ENCODE results near the gene OSGEP.

DNA sequence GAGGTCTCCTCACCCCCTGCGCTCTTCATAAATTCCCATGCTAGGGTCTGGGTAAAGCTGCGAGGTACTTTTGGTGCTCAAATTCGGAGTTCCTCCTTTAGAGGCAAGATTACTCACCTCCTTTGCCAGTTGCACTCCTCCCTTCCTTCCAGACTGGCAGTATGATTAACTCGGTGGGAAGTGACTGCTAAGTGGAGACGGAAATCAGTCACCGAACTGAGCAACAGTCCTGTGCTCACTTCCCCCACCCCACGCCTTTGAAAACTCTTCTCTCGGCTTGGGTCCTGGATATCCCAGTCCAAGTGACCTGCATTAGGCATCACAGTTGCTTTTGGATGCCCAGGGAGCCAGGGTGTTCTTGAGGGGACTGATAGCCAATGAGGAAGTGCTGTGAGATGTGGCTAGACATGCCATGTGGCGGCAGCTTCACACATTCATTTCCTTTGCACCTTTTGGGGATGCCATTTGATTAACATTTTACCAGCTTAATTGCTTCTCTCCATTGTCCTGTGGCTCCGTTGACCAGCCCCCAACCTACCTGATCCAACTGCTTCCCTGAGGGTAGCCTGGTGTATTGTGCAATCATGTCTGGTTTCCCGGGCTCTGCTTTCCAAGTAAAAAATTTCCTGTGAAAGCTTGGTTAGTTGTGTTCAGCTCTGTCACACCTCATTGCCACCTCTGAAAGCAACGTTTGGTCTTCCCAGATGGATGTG, 15.4 kb upstream of the OSGEP start:
- TF ChIP-seq, protein P1, sequence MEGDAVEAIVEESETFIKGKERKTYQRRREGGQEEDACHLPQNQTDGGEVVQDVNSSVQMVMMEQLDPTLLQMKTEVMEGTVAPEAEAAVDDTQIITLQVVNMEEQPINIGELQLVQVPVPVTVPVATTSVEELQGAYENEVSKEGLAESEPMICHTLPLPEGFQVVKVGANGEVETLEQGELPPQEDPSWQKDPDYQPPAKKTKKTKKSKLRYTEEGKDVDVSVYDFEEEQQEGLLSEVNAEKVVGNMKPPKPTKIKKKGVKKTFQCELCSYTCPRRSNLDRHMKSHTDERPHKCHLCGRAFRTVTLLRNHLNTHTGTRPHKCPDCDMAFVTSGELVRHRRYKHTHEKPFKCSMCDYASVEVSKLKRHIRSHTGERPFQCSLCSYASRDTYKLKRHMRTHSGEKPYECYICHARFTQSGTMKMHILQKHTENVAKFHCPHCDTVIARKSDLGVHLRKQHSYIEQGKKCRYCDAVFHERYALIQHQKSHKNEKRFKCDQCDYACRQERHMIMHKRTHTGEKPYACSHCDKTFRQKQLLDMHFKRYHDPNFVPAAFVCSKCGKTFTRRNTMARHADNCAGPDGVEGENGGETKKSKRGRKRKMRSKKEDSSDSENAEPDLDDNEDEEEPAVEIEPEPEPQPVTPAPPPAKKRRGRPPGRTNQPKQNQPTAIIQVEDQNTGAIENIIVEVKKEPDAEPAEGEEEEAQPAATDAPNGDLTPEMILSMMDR (IDR thresholded peaks at IDR 0.05; ENCODE audit: low read depth, low read length) = no peak
- TF ChIP-seq POLR2A (IDR thresholded peaks at IDR 0.05; ENCODE audit: extremely low read depth, insufficient read length) = no peak
- TF ChIP-seq, protein P2, sequence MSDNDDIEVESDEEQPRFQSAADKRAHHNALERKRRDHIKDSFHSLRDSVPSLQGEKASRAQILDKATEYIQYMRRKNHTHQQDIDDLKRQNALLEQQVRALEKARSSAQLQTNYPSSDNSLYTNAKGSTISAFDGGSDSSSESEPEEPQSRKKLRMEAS (IDR thresholded peaks at IDR 0.05; ENCODE audit: low read depth, low read length) = peak; percentile 88

Data from NB4 (cell line).